Stimulated activated CD8-positive, alpha-beta memory T cell treated with anti-CD3 and anti-CD28 coated beads, Interleukin-4, amount 100 ng/mL, for 48 hours (primary cell): ENCODE results near the gene GNB2.
"Not testable (repeated sequence)": the region's sequence is repeated elsewhere in the genome, so short reads cannot be mapped to it uniquely, and the experiment has no call there.

ENCODE experiments used
- DNase-seq: peaks from one replicate; pipeline ENCODE4 v3.0.0-alpha.2; 2020

The GNB2 gene

GRCh38 chr7:100705320-100705752 is 31.8 kb downstream of the GNB2 start:
- peak; percentile 93 for DNase-seq

- peak; percentile 100 for DNase-seq
These were observed 32.5 kb downstream of the GNB2 start, which contains the start of gene POP7 for GRCh38 chr7:100705753-100706671. Gene POP7, plus strand, starts transcription at chr7:100706121. Its CDS starts 710 bp downstream, at chr7:100706831.

- no peak for DNase-seq
These were observed 33.3 kb downstream of the GNB2 start for GRCh38 chr7:100706672-100707311.

- no peak for DNase-seq
These were observed 34.9 kb downstream of the GNB2 start for GRCh38 chr7:100708395-100708794.

GRCh38 chr7:100710452-100710851 is 36.9 kb downstream of the GNB2 start:
- DNase-seq: no peak

- DNase-seq: no peak
These were observed 37.8 kb downstream of the GNB2 start for GRCh38 chr7:100711369-100711768.

- no peak for DNase-seq
These were observed 41.2 kb downstream of the GNB2 start for GRCh38 chr7:100714725-100715124.

GRCh38 chr7:100717073-100717472 is 43.5 kb downstream of the GNB2 start:
- DNase-seq: not testable (repeated sequence)

- DNase-seq: no peak
These were observed 46.2 kb downstream of the GNB2 start for GRCh38 chr7:100719523-100720278.

GRCh38 chr7:100720279-100720670 is 46.7 kb downstream of the GNB2 start, which contains the start of gene EPO:
Gene EPO, plus strand, starts transcription at chr7:100720468. Its CDS starts 513 bp downstream, at chr7:100720981.
- DNase-seq: no peak

GRCh38 chr7:100720671-100721504 is 47.3 kb downstream of the GNB2 start:
- DNase-seq: no peak

- DNase-seq: no peak
These were observed 47.9 kb downstream of the GNB2 start for GRCh38 chr7:100721505-100721812.

- no peak for DNase-seq
These were observed 49.1 kb downstream of the GNB2 start for GRCh38 chr7:100722480-100723212.

GRCh38 chr7:100723732-100724275 is 50.3 kb downstream of the GNB2 start:
- DNase-seq: no peak

- not testable (repeated sequence) for DNase-seq
These were observed 50.8 kb downstream of the GNB2 start for GRCh38 chr7:100724364-100724763.

GRCh38 chr7:100726996-100727761 is 53.6 kb downstream of the GNB2 start:
- no peak for DNase-seq

GRCh38 chr7:100728196-100728595 is 54.7 kb downstream of the GNB2 start:
- no peak for DNase-seq
